Hepatocyte (in vitro differentiated cells): Measurements from ENCODE around the gene TEAD1. TPM values are rescaled to one million over a fixed set of nuclear protein-coding genes. Genes with fewer than 3 reads are reported as not detected.

Experiments
- DNase-seq: peaks from one replicate; pipeline ENCODE4 v3.0.0-alpha.2; 2016; ENCODE audit warnings: low spot score
- H2AFZ ChIP-seq: fragments of 200-600 bp; sonication (generic); 2 replicates; pipeline ENCODE4 v1.6.0; 2016; ENCODE audit warnings: antibody characterized with exemption, mild to moderate bottlenecking
- H3K27ac ChIP-seq: fragments of 200-600 bp; sonication (generic); 2 replicates; pipeline ENCODE4 v1.5.1; 2016; ENCODE audit warnings: mild to moderate bottlenecking
- H3K27me3 ChIP-seq: fragments of 200-600 bp; sonication (generic); 2 replicates; pipeline ENCODE4 v1.6.1; 2016
- H3K36me3 ChIP-seq: fragments of 200-600 bp; sonication (generic); replicated peaks from 2 replicates; pipeline ENCODE4 v1.5.1; 2016; ENCODE audit warnings: low read depth; ENCODE audit not compliant: insufficient read depth
- H3K4me1 ChIP-seq: fragments of 200-600 bp; sonication (generic); 2 replicates; pipeline ENCODE4 v1.5.1; 2016; ENCODE audit warnings: mild to moderate bottlenecking, moderate library complexity; ENCODE audit not compliant: insufficient read depth
- H3K4me2 ChIP-seq: fragments of 200-600 bp; sonication (generic); 2 replicates; pipeline ENCODE4 v1.6.0; 2016
- H3K4me3 ChIP-seq: fragments of 200-600 bp; sonication (generic); 2 replicates; pipeline ENCODE4 v1.5.1; 2016; ENCODE audit warnings: mild to moderate bottlenecking
- H3K79me2 ChIP-seq: fragments of 200-600 bp; sonication (generic); 2 replicates; pipeline ENCODE4 v1.6.0; 2017; ENCODE audit warnings: mild to moderate bottlenecking
- H3K9me2 ChIP-seq: fragments of 200-600 bp; sonication (generic); replicated peaks from 2 replicates; pipeline ENCODE4 v1.6.0; 2017; ENCODE audit warnings: mild to moderate bottlenecking; ENCODE audit not compliant: insufficient read depth
- H3K9me3 ChIP-seq: fragments of 200-600 bp; sonication (generic); 2 replicates; pipeline ENCODE4 v1.5.1; 2016; ENCODE audit warnings: low read depth, mild to moderate bottlenecking
- H4K20me1 ChIP-seq: fragments of 200-600 bp; sonication (generic); 2 replicates; pipeline ENCODE4 v1.6.0; 2016; ENCODE audit warnings: mild to moderate bottlenecking; ENCODE audit not compliant: insufficient read depth, poor library complexity, severe bottlenecking
- EZH2 ChIP-seq: fragments of 200-600 bp; sonication (generic); IDR thresholded peaks from 2 replicates; pipeline ENCODE4 v1.6.1; 2016; ENCODE audit warnings: antibody characterized with exemption, mild to moderate bottlenecking, borderline replicate concordance
- EZH2phosphoT487 ChIP-seq: fragments of 200-600 bp; sonication (generic); IDR thresholded peaks from one replicate; pipeline ENCODE4 v1.6.1; 2018; ENCODE audit warnings: antibody characterized with exemption, mild to moderate bottlenecking, low read depth, moderate library complexity; ENCODE audit not compliant: unreplicated experiment, severe bottlenecking
- WGBS: methylation state at CpG from one replicate; pipeline ENCODE4 v1.1.6; 2016; ENCODE audit warnings: low lambda C conversion rate; ENCODE audit errors: missing lambda C conversion rate; 5-methylcytosine and 5-hydroxymethylcytosine counted together
- polyA plus RNA-seq: library from polyadenylated mRNA; unstranded; fragments of >200 nt; fragmentation: Nextera tagmentation; extraction: Ambion mirVana; gene quantifications from 2 replicates; pipeline ENCODE4 v1.2.1, GENCODE V29; 2016
- total RNA-seq: library from RNA; depleted of rRNA; stranded (reverse); fragments of >200 nt; gene quantifications from 2 replicates; pipeline ENCODE4 v1.2.3, GENCODE V29; 2014
- TF ChIP-seq, protein P1 (sequence below): fragments of 200-600 bp; sonication (generic); IDR thresholded peaks from 2 replicates; pipeline ENCODE4 v1.5.1; 2016; ENCODE audit warnings: antibody characterized with exemption, mild to moderate bottlenecking; ENCODE audit not compliant: poor library complexity

The TEAD1 gene
- total and polyA plus RNA-seq, 2 experiments from 2014 or later: 37.2 to 82.2 TPM

GRCh38 chr11:12871241-12871640 lies 197.0 kb downstream of the TEAD1 start:
- H3K27me3 ChIP-seq: no peaks in the 10 kb centered on the region
- TF ChIP-seq, protein P1, sequence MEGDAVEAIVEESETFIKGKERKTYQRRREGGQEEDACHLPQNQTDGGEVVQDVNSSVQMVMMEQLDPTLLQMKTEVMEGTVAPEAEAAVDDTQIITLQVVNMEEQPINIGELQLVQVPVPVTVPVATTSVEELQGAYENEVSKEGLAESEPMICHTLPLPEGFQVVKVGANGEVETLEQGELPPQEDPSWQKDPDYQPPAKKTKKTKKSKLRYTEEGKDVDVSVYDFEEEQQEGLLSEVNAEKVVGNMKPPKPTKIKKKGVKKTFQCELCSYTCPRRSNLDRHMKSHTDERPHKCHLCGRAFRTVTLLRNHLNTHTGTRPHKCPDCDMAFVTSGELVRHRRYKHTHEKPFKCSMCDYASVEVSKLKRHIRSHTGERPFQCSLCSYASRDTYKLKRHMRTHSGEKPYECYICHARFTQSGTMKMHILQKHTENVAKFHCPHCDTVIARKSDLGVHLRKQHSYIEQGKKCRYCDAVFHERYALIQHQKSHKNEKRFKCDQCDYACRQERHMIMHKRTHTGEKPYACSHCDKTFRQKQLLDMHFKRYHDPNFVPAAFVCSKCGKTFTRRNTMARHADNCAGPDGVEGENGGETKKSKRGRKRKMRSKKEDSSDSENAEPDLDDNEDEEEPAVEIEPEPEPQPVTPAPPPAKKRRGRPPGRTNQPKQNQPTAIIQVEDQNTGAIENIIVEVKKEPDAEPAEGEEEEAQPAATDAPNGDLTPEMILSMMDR: no peak
- TF ChIP-seq EZH2phosphoT487 (no peak), EZH2 (no peak)
- WGBS: 76% methylated on average over 2 of the region's 2 CpGs
- no peaks in the 10 kb centered on the region for H4K20me1 ChIP-seq
- no peaks in the 10 kb centered on the region for H3K36me3 ChIP-seq
- DNase-seq: no peak
- H3K9me3 ChIP-seq: no peaks in the 10 kb centered on the region
- peaks cover 51% of the 10 kb centered on the region for H3K79me2 ChIP-seq
- no peak overlapping the region for H3K4me2 ChIP-seq
- H3K4me3 ChIP-seq: no peak overlapping the region
- H3K4me1 ChIP-seq: peaks cover 4% of the 10 kb centered on the region
- H2AFZ ChIP-seq: no peak overlapping the region
- H3K9me2 ChIP-seq: no peaks in the 10 kb centered on the region
- H3K27ac ChIP-seq: peak overlapping the region; percentile 41

GRCh38 chr11:12871788-12872321 lies 197.6 kb downstream of the TEAD1 start:
- TF ChIP-seq EZH2phosphoT487 (no peak), EZH2 (no peak)
- TF ChIP-seq, protein P1: no peak
- H3K27ac ChIP-seq: peak overlapping the region; percentile 42
- peaks cover 45% of the 10 kb centered on the region for H3K79me2 ChIP-seq
- no peak overlapping the region for H3K4me2 ChIP-seq
- H3K4me3 ChIP-seq: no peak overlapping the region
- 90% methylated on average over 11 of the region's 11 CpGs for WGBS
- no peaks in the 10 kb centered on the region for H4K20me1 ChIP-seq
- no peaks in the 10 kb centered on the region for H3K27me3 ChIP-seq
- no peak overlapping the region for H2AFZ ChIP-seq
- H3K4me1 ChIP-seq: peaks cover 10% of the 10 kb centered on the region
- H3K36me3 ChIP-seq: no peaks in the 10 kb centered on the region
- no peak for DNase-seq
- H3K9me3 ChIP-seq: no peaks in the 10 kb centered on the region
- H3K9me2 ChIP-seq: no peaks in the 10 kb centered on the region

- H2AFZ ChIP-seq: no peak overlapping the region
- no peaks in the 10 kb centered on the region for H4K20me1 ChIP-seq
These were observed 202.1 kb downstream of the TEAD1 start for GRCh38 chr11:12876340-12876739.

More at GRCh38 chr11:12876340-12876739, 202.1 kb downstream of the TEAD1 start:
- no peak overlapping the region for H3K4me3 ChIP-seq
- H3K27me3 ChIP-seq: no peaks in the 10 kb centered on the region
- 74% methylated on average over 5 of the region's 5 CpGs for WGBS
- H3K9me2 ChIP-seq: no peaks in the 10 kb centered on the region
- no peaks in the 10 kb centered on the region for H3K36me3 ChIP-seq
- H3K4me2 ChIP-seq: peak overlapping the region; percentile 9
- TF ChIP-seq, protein P1: no peak
- TF ChIP-seq EZH2 (no peak), EZH2phosphoT487 (no peak)
- no peaks in the 10 kb centered on the region for H3K9me3 ChIP-seq
- H3K4me1 ChIP-seq: peaks cover 7% of the 10 kb centered on the region
- DNase-seq: peak; percentile 46
- peak overlapping the region; percentile 72 for H3K27ac ChIP-seq
- peaks cover 30% of the 10 kb centered on the region for H3K79me2 ChIP-seq
